Activated T-helper 2 cell treated with anti-CD3 and anti-CD28 coated beads, Interferon-gamma antibody, Interleukin-2, Interleukin-4, amounts not matched to agents 10 μg/mL and 5 μg/mL and 100 μg/mL, durations not matched to agents 14 hours and 24 hours and 36 hours (primary cell): Measurements from ENCODE around the gene PHTF1. TPM values are rescaled to one million over a fixed set of nuclear protein-coding genes. Genes with fewer than 3 reads are reported as not detected.

Source experiments
- total RNA-seq: library from RNA; stranded (reverse); gene quantifications from 2 replicates; pipeline ENCODE4 v1.2.3, GENCODE V29; 2022

PHTF1 gene
- total RNA-seq, 1 donor from 2014 or later = 22.5 TPM

Other genes starting within 250 kb of the PHTF1 start
- gene RSBN1, start 53.0 kb upstream of the PHTF1 start, total RNA-seq = 21.5 and 23.4 TPM in 2 replicates
- 57.8 and 58.8 TPM in 2 replicates for gene PTPN22, start 112.2 kb upstream of the PHTF1 start, total RNA-seq
- gene BCL2L15, start 128.1 kb upstream of the PHTF1 start, total RNA-seq = 0.39 and 1.1 TPM in 2 replicates
- gene AP4B1, start 145.3 kb upstream of the PHTF1 start, total RNA-seq = 42.0 and 45.9 TPM in 2 replicates
- 18.8 and 20.8 TPM in 2 replicates for gene DCLRE1B, start 145.8 kb upstream of the PHTF1 start, total RNA-seq
- gene HIPK1, start 169.8 kb upstream of the PHTF1 start, total RNA-seq = 108 and 111 TPM in 2 replicates
- gene OLFML3, start 220.0 kb upstream of the PHTF1 start, total RNA-seq = 0.11 and 0.18 TPM in 2 replicates